HG02678 (cell line): ENCODE results near the gene COL16A1.

Source experiments
- ATAC-seq: cut with Tn5 transposase; IDR thresholded peaks from one replicate; pipeline ENCODE4 v1.9.1; 2021; ENCODE audit warnings: mild to moderate bottlenecking, moderate library complexity; ENCODE audit not compliant: unreplicated experiment

The COL16A1 gene

DNA sequence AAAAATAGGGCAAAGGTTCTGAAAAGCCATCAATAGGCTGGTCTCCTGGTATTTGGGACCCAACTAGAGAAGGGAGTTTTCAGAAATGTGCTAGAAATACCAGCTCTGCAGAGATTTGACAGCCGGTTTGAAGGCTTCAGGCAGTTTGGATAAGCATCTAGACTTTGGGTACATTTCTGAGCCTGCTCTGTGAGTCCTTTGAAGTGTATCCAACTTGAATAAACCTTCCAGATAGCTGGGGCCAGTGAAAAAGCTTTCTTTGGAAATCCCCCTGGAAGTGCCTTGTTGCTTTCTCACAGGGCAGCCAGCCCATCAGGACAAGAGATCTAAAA, 52.8 kb downstream of the COL16A1 start:
- no peak for ATAC-seq

DNA sequence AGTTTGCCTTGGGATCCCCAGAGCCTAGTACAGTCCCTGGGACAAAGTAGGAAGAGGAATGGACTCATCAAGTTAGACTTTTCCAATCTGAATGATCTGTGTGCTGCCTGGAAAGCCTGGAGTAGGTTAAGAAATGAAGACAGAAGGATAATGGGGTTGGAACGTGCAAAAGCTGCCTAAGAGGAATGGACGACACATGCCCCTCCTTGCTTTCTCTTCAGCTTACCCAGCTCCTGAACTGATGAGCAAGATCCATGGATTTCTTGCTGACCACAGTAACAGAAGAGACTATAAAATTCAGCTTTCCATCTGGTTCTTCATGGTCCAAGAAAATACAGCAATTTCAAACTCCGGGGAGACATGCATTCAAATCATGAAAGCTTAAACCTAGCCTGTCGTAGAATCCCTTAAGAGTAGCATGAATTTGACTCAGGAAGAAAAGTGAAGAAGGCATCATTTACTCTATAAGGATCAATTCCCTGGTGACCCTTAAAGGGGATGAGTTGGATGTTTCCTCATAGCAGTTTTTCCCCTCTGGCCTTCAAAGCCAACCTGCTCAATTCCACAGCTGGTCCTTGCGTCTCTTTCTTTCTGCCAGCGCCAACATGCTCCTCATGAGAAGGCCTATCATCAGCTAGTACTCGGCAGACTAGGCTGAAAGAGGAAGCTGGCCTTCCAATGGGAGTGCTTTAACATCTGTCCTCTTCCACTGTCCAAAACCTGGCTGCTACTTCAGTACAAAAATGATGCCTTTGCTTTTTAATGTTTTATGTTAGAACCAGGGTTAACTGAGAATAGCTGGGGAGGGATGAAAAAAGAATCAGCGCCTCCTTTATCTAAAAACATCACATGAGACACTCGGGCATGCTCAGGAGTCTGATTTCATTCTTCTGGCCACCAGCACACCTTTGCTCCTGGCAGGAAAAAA, 53.4 kb downstream of the COL16A1 start:
- no peak for ATAC-seq

DNA sequence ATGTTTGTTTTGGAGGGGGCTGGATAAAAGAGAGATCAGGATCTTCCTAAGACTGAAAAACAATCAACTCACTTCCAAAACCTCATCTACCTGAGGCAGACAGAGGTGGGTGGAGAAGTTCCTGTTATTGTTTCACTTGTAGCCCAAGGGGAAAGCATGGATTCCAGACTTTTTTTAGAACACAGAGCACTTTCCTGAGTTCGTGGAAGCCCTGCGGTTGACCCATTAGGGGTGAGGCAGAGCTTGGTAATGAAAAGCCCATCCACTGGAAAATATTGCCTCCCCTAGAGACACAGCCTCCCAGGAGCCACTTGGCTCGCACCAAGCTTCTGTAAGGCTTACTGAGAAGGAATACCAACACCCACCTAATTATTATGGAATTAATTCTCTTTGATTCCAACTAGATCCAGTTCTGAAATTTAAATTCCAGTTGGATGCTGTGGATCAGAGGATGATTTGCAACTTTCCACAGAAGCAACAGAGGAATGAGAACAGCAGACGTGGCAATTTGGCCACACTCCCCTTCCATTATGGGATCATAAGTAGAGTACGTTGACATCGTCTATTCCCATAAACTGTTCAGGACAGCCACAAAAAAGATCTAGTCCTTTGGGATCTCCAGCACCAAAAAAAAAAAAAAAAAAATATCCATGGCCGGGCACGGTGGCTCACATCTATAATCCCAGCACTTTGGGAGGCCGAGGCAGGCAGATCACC, 55.0 kb downstream of the COL16A1 start:
- no peak for ATAC-seq

DNA sequence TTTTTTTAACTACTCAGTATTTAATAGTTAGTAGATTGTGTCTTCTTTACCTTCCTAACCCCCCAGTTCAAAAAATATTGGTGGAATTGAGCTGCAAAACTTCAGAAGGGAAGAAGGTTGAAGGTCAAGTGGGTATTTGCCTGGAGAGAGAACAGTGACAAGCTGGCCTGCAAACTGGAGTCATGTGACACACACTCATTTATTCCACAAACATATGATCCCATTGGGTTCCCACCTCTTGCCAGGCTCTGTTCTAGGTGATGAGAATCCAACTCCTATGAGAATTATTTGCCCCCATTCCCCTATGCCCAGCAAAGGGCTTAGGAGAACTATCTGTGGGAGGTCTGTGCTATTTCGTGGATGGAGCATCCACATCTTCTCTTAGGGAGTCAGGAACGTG, 55.6 kb downstream of the COL16A1 start:
- no peak for ATAC-seq

DNA sequence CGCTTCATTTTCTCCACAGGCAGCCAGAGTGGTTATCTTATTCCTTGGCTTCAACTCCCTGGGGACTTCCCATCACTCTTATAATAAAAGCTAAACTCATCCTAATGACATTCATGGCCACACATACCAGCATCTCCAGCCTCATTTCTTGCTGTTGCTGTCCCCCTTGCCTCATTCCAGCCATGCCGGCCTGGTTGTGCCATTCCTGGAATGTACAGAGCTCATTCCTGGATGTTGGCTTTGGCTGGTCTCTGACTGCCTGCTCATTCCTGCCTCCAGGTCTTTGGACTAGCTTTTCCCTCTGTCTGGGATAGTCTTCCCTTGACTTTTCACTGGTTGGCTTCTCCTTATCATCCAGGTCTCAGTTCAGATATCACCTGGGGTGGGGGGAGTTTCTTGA, 56.7 kb downstream of the COL16A1 start:
- no peak for ATAC-seq

DNA sequence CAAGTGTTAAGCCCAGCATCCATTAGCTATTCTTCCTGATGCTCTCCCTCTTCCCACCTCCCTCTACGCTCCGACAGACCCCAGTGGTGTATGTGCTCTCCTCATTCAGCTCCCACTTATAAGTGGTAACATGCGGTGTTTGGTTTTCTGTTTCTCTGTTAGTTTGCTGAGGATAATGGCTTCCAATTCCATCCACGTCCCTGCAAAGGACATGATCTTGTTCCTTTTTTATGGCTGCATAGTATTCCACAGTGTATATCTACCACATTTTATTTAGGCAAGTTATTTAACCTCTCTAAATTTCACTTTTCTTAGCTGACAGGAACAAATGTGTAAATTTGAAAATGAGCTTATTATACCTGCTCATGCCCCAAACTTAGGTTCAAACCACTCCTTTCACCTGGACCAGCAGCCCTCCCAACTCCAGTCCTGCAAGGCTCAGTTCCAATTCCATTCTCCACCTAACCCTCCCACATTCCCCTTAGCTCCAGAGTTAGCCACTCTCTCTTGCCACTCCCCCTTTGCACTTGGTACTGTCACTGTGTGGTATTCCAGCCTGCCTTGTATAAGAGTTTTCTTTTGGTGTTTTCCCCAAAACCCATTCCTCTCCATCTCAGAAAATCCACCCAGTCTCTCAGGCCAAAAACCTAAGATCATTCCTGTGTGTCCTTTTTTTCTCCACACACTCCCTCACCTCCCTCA, 57.4 kb downstream of the COL16A1 start:
- no peak for ATAC-seq

DNA sequence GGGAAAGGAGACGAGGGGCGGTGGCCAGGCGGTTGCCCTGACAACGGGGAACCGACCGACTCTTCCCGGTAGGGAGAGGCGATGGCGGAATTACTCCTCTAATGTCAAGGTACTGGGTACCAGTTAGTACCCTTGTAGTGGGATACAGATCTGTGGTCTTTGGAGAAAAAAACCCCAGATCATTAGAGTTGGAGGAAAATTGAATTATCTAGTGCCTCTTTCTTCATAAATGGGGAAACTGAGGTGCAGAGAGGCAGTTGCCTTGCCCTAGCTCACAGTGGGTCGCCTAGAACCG, 58.6 kb downstream of the COL16A1 start:
- no peak for ATAC-seq

DNA sequence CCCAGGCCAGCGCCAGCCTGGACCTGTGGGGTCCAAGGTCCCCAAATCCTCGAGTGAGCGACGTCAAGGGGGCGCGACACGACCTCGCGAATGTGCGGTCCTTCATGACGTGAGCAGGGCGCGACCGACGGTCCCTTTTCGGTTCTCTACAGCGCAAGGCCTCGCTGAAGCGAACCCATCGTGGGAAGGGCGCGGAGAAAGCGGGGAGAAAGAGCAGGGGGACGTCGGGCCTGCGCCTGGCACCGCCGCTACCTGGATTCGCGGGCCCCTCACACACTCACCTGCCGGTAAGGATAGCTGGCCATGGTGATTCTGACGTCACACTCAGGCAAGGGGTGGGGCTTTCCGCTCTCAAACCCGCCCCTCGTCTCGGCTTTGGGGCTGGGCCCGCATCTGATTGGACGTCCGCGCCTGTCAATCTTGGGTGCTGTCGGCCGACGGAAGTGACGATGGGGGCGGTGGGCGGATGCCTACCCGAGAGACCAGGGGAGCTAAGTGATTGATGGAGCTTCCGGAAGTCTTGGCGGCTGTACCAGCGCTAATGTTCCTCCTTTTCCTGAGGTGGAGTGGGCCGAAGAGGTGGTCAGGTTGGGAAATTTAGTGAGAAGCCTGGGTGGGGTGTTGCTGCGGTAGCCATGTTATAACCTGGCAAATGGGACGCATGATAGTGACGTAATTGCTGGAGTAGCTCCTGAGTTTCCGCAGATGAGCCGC, 59.1 kb downstream of the COL16A1 start, which contains the start of gene PEF1:
Gene PEF1 (minus strand): TSS at position 317 of the 714 bp plus-strand sequence. CDS start 12 bp downstream, at position 305.
- ATAC-seq = peak; percentile 95

DNA sequence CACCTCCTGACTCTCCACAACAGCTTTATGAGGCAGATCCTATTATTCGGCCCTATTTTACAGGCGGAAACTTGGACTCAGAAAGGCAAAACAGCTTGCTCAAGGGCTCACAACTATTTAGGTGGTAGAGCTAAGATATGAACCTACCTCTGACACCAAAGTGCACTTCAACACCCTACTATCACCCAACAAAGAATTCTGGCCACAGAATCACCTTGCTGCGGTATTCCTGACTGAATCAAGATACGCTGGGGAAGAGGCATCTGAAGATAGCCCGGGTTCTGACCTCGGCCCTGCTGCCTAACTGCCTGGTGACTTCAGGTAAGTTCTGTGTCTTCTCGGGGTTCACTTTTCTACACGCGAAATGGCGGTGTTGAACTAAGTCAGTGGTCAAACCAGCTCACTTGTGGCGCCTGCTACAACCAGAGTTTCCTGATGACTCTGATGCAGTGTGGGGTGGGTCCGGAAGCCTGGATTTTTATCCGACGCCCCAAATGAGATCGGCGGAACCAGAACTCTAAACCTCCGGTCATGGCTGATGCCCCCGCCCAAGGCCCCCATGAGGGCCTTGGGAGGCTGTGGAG, 59.7 kb downstream of the COL16A1 start:
- ATAC-seq = no peak

DNA sequence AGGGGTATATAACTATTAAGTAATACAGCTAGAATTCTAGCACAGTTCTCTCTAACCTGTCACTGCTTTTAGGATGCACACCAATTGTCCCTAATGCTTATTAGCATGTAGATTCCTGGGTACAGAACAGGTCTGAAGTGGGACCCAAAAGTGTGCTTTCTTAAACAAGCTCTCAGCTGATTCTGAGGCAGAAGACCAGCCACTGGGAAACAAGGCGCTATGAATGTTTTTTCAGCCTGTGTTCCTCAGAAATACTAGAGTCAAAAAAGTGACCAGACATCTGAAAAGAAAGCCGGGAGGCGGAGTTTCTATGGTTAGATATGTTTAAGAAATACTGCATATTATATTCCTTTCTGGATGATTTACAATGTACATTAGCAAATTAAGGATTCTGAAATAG, 60.9 kb downstream of the COL16A1 start:
- ATAC-seq = no peak

DNA sequence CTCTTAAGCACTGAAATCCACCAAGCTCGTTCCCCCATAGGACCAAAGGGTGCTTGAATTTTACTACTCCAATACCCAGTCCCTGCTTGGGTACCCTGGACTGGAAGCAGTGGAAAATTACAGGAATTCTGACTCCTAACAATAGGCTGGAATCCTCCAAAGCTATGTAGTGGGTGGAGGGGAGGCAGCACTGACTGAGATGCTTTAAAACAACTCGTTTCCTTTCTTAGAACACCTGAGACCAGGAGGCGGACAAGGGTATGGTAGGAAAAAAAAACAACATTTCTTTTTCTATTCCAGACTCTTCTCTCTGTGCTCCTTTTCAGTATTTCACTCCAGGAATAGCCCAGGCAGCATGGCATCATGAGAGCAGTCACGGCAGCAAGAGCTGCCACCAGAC, 61.5 kb downstream of the COL16A1 start:
- no peak for ATAC-seq

DNA sequence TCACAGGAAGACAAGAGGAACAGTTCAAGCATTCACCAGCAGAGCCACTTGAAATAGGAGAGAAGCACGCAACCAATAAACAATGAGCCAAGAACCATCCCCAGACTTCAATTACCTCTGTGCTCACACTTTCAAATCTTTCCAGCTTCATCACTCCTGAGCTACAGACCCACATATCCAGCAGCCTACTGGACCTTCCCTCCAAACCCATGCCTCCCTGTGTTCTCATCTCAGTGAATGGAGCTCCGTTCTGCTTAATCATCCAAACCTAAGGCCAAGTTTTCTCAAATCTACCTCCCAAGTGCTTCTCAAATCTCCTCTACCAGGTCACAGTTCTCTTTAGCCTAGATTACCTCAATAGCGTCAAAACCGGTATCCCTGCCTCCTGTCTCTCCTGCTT, 62.9 kb downstream of the COL16A1 start:
- no peak for ATAC-seq

DNA sequence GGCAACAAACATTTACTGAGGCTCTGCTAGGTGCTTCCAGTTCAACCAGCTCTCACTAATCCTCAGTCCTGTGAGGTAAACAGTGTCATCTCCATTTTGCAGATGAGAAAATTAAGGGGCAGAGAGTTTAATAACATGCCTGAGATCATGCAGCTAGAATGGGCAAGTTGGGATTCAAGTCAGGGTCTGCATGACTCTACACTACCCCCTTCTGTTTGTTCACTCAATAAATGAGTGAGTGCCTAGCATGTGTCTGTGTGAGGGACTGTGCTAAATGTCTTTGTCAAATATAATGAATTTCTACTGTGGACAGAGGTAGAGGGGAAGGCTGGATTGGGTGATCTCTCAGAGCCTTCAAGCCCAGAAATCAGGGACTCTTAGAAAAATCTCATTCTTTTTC, 63.6 kb downstream of the COL16A1 start:
- ATAC-seq = no peak

DNA sequence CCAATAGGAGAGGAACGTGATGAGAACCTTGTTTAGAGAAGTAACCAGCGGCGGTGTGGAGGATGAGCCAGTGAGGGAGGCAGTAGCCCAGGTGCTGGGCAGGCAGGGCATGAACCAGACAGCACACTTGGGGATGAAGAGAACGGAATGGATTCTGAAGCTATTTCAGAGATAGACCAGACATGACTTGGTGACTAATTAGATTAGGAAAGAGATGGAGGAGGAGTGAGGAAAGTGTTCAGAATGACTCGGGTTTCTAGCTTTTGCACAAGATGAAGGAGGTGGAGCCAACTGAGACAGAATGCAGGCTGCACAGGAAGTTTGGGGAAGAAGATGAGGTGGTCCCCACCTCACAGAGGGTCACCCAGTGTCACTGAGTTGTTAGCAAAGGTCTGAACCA, 64.3 kb downstream of the COL16A1 start:
- no peak for ATAC-seq

DNA sequence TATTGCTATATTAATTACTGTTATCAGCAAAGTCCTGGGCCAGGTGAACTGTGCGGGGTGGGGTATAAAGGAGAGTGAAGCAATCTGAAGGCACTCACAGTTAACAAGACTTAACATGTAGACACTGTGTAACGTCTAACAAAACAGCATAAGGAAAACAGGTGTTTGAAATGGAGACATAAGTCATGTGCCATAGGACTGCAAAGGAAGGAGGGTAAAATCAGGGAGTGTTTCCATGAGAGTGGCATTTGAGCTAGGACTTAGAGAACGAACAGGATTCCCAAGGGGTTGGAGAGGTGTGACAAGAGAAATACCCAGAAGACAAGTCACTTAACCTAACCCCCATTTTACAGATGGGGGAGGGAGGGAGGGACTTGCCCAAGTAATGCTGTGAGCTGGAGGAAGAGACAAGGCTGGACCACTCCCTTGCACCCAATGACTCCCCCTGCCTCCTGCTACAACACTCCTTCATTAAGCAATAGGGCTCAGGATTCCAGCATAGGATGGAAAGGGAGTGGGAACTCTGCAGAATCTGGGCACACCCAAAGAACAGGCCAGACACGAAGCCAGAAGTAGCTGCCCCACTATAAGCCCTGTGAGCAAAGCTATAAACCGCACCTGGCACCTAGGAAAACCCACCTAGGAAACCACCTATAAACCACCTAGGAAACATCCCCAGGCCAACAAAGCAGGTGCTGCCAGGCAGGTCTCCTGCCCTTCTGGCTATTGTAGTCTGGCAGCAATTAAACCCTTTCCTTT, 65.7 kb downstream of the COL16A1 start:
- no peak for ATAC-seq

DNA sequence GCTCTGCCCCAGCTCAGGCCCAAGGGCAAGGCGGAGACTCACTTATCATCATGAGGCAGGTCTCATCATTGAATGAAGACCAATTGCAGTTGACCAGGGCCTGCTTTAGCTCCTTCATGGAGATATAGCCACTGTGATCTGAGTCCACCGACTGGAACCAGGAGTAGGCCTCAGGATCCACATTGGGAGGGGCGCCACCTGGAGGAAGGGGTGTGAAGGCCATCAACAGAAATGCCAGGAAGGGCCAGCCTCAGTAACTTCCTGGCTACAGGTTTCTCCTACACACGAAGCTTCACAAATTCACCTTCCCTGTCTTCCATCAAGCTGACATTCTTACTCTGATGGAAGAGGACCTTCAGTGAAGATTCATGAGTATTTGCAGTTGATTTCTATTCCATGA, 70.7 kb downstream of the COL16A1 start:
- no peak for ATAC-seq

DNA sequence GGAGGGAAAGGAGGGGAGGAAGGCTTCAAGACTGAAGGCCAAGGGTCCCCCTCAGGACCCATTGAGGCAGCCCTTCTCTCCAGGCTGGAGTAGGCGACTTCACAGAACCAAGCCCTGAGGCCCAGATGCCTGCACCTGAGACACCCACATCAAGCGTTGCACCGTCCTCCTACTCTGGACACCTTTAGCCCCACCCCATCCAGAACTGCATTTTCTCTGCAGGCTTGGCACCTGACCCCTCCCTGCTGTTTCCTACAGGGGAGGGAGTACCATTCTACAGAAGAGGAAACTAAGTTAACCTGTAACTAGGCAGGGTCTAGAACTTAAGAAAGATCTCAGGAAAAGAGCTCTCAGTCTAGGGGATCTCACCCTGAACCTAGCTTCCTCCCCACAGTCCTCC, 71.2 kb downstream of the COL16A1 start:
- no peak for ATAC-seq

DNA sequence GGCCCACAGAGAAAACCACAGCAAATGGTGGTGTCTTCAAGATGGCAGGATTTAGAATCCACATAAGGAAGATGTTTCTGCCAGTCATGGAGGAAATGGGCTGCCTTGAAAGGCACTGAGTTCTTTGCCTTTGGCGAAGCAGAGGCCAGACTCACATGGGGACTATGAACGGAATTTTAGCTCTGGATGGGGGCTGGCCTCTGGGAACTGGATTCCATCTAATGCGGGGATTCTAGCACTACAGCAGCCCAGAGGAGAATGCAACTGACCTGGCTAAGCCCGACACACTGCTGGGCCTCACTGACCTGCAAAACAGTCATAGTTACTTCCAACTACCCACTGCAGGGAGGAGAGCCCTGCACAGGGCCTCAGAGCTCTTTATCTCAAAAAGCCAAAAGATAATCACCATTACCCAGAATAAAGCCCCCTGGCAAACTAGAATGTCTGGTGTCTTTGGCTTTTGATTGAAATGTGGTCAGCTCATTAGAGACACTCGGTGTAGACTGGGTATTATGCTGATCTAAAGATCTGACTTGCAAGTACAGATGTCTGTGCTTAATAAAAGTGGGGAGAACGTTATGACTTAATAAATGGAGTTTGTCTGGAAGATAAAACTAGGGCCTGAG, 74.8 kb downstream of the COL16A1 start:
- no peak for ATAC-seq

DNA sequence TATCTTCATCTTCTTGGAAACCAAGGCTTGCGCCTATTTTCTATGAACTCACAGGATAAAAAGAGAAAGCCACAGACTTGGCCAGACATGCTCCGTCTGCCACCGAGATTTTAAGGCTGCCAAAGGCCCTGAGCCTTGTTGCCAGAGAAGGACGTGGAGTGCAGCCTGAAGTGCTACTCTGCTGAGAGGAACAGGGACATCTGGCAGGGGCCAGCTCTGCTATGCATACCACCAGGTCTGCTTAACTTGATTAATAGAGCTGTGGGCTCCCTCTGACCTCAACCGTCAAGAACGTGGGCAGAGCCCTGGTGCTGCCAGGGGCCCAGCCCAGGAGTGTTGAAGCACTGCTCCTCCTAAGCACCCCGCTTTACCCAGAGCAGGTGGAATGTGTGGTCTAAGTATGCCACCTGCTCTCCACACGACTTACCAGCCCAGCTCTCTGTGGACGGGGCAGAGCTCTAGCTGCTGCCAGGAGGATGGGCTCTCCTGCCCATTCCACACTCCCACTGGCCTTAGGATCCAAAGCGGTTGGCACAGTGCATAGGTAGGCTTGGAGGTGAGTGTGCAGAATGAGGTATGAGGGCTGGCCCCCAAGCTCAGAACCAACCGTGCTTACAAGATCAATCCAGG, 75.8 kb downstream of the COL16A1 start:
- no peak for ATAC-seq
